22Rv1 (cell line): ENCODE results near the gene F5.

Experiments used
- CTCF ChIP-seq: fragments of 450-650 bp; IDR thresholded peaks from 2 replicates; pipeline ENCODE4 v1.5.1; 2017; ENCODE audit warnings: mild to moderate bottlenecking
- ZFX ChIP-seq: fragments of 450-650 bp; IDR thresholded peaks from 2 replicates; pipeline ENCODE4 v1.6.1; 2017; ENCODE audit warnings: antibody characterized with exemption, borderline replicate concordance

- TF ChIP-seq CTCF (no peak), ZFX (no peak)
Measured at GRCh38 chr1:169538998-169539871, 47.0 kb downstream of the F5 start.
